Activated T-cell treated with anti-CD3 and anti-CD28 coated beads, Interleukin-2, amount 50 U/mL, for 4 hours (primary cell): Measurements from ENCODE around the gene SERINC1. TPM values are rescaled to one million over a fixed set of nuclear protein-coding genes. Genes with fewer than 3 reads are reported as not detected.
"Not testable (repeated sequence)": the region's sequence is repeated elsewhere in the genome, so short reads cannot be mapped to it uniquely, and the experiment has no call there.

ENCODE experiments used
- ATAC-seq, 2 donors: fragments of 200-7000 bp; cut with Tn5 transposase; one replicate each; pipeline ENCODE4 v1.10.0; 2021
- DNase-seq: peaks from one replicate; pipeline ENCODE4 v3.0.0-alpha.2; 2020
- H3K27me3 Mint-ChIP-seq: one replicate; pipeline ENCODE4 v1.8.0; 2021; ENCODE audit warnings: low read depth, mixed read lengths
- H3K36me3 Mint-ChIP-seq: one replicate; pipeline ENCODE4 v1.8.0; 2022; ENCODE audit warnings: mixed read lengths; ENCODE audit not compliant: insufficient read depth
- H3K4me1 Mint-ChIP-seq: one replicate; pipeline ENCODE4 v1.8.0; 2021; ENCODE audit warnings: low read depth, mixed read lengths
- H3K4me3 Mint-ChIP-seq: one replicate; pipeline ENCODE4 v1.8.0; 2021; ENCODE audit warnings: mild to moderate bottlenecking, moderate library complexity, mixed read lengths
- H3K9me3 Mint-ChIP-seq: one replicate; pipeline ENCODE4 v1.8.0; 2021; ENCODE audit warnings: mixed read lengths
- total RNA-seq, 3 donors: library from RNA; stranded (reverse); gene quantifications; one replicate each; pipeline ENCODE4 v1.2.1, GENCODE V29; 2021

SERINC1 gene
- 10 to 100 TPM; 40.0 to 56.8 (median 46.7) TPM for total RNA-seq

DNA sequence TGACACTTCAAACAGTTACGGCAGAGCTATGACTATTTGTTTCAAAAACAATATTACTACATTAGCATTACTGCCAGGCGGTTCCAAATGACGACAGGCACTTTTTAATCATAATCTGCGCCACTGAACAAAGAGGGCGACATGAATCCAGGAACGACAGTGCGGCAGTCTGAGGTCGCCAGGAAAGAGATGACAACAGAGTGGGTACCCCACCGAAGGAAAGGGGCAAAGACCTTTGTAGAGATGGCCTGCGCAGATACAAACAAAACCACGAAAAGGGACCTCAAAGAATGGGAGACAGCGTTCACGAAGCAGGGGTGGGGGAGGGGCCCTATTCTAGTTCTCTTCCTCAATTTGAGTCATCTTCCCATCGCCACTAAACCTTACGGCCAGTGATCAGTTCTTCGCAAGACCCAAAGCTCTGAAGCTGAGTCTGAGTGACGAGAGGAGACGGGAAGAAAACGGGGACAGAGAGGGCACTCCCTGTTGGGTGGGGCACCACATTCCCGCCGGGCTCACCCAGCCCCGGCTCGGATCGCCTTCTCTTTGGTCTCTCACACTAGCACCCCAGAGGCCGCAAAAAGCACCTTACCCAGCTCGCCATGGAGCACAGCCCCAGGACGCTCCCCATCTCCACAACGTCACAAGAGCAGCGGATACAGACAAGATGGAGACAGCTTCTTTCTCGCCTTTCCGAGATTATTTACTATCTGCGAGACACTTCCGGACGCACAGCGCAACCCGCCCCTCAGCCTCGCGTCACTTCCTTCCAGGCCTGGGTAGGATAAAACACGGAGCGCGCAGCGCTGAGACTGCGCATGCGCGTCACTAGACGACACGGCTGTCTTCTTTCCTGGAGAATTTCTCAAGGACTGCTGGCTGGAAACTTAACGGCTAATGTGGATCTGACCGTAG, at the start of gene SERINC1:
TSS of gene SERINC1 (minus strand) at position 701 of the 915 bp plus-strand sequence. CDS start at position 631, 70 bp downstream.
- ATAC-seq (peak; percentile 95 to 96), DNase-seq (peak; percentile 88)
- Mint-ChIP-seq H3K4me3 (peak within 1 kb of the TSS; percentile 100), H3K27me3 (no peaks in the 10 kb centered on the region), H3K4me1 (peaks cover 41% of the 10 kb centered on the region), H3K36me3 (peaks cover 11% of the 10 kb centered on the region), H3K9me3 (no peaks in the 10 kb centered on the region)

- no peaks in the 10 kb centered on the region for H3K27me3 Mint-ChIP-seq
- ATAC-seq (no peak), DNase-seq (no peak)
- H3K36me3 Mint-ChIP-seq: no peaks in the 10 kb centered on the region
- H3K9me3 Mint-ChIP-seq: peaks cover 13% of the 10 kb centered on the region
- no peak overlapping the region for H3K4me3 Mint-ChIP-seq
- H3K4me1 Mint-ChIP-seq: no peaks in the 10 kb centered on the region
Observed at GRCh38 chr6:122511193-122511924, 39.8 kb upstream of the SERINC1 start.

DNA sequence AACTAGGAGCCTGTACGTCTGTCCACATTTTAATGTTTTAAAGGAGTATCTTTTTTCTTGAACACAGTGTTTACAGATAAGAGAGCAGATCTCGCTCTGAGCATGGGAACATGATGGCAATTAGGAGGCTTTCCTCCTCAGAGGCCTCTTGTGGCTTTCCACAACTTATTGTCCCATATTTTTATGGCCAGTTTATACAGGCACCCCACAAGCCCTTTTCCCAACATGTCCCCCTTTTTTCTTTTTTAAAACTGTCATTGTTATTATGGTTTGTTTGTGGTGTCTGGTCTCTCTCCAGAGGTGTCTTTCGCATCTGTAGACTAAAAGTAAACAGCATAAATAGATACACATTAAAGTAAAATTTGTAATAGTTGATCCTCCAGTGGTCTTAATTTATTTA, 33.6 kb upstream of the SERINC1 start:
- ATAC-seq, DNase-seq, H3K4me1 Mint-ChIP-seq, H3K27me3 Mint-ChIP-seq, H3K36me3 Mint-ChIP-seq, H3K4me3 Mint-ChIP-seq: not testable (repeated sequence)
- peaks cover 45% of the 10 kb centered on the region for H3K9me3 Mint-ChIP-seq

GRCh38 chr6:122501475-122501874, 29.9 kb upstream of the SERINC1 start:
- Mint-ChIP-seq H3K4me3 (no peak overlapping the region), H3K36me3 (peaks cover 4% of the 10 kb centered on the region), H3K27me3 (peaks cover 8% of the 10 kb centered on the region), H3K4me1 (no peaks in the 10 kb centered on the region), H3K9me3 (peaks cover 63% of the 10 kb centered on the region)
- ATAC-seq (no peak), DNase-seq (no peak)

GRCh38 chr6:122495612-122496011, 24.0 kb upstream of the SERINC1 start:
- Mint-ChIP-seq H3K4me3 (no peak overlapping the region), H3K27me3 (peaks cover 8% of the 10 kb centered on the region), H3K36me3 (peaks cover 4% of the 10 kb centered on the region), H3K4me1 (peaks cover 10% of the 10 kb centered on the region), H3K9me3 (peaks cover 41% of the 10 kb centered on the region)
- ATAC-seq (no peak), DNase-seq (no peak)

GRCh38 chr6:122494665-122495272, 23.2 kb upstream of the SERINC1 start:
- H3K9me3 Mint-ChIP-seq: peaks cover 36% of the 10 kb centered on the region
- ATAC-seq (no peak), DNase-seq (no peak)
- H3K36me3 Mint-ChIP-seq: peaks cover 3% of the 10 kb centered on the region
- H3K27me3 Mint-ChIP-seq: peaks cover 8% of the 10 kb centered on the region
- no peak overlapping the region for H3K4me3 Mint-ChIP-seq
- H3K4me1 Mint-ChIP-seq: peaks cover 10% of the 10 kb centered on the region

- peak; percentile 57 for DNase-seq
- H3K4me3 Mint-ChIP-seq: no peak overlapping the region
- H3K9me3 Mint-ChIP-seq: peaks cover 12% of the 10 kb centered on the region
- ATAC-seq: peak; percentile 99
- H3K36me3 Mint-ChIP-seq: no peaks in the 10 kb centered on the region
- peaks cover 10% of the 10 kb centered on the region for H3K4me1 Mint-ChIP-seq
- H3K27me3 Mint-ChIP-seq: no peaks in the 10 kb centered on the region
Observed at GRCh38 chr6:122491919-122492555, 20.4 kb upstream of the SERINC1 start.

- DNase-seq (no peak), ATAC-seq (no peak)
- Mint-ChIP-seq H3K27me3 (no peaks in the 10 kb centered on the region), H3K36me3 (no peaks in the 10 kb centered on the region), H3K4me1 (peaks cover 8% of the 10 kb centered on the region), H3K9me3 (no peaks in the 10 kb centered on the region), H3K4me3 (no peak overlapping the region)
Observed at GRCh38 chr6:122490607-122491006, 19.0 kb upstream of the SERINC1 start.

GRCh38 chr6:122484760-122485159, 13.2 kb upstream of the SERINC1 start:
- Mint-ChIP-seq H3K4me1 (no peaks in the 10 kb centered on the region), H3K4me3 (no peak overlapping the region), H3K27me3 (no peaks in the 10 kb centered on the region), H3K36me3 (no peaks in the 10 kb centered on the region), H3K9me3 (no peaks in the 10 kb centered on the region)
- no peak for DNase-seq
- no peak for ATAC-seq

- H3K27me3 Mint-ChIP-seq: no peaks in the 10 kb centered on the region
- H3K4me1 Mint-ChIP-seq: no peaks in the 10 kb centered on the region
- no peaks in the 10 kb centered on the region for H3K9me3 Mint-ChIP-seq
- no peak overlapping the region for H3K4me3 Mint-ChIP-seq
- DNase-seq (no peak), ATAC-seq (no peak)
- no peaks in the 10 kb centered on the region for H3K36me3 Mint-ChIP-seq
Observed at GRCh38 chr6:122482750-122483080, 11.1 kb upstream of the SERINC1 start.

DNA sequence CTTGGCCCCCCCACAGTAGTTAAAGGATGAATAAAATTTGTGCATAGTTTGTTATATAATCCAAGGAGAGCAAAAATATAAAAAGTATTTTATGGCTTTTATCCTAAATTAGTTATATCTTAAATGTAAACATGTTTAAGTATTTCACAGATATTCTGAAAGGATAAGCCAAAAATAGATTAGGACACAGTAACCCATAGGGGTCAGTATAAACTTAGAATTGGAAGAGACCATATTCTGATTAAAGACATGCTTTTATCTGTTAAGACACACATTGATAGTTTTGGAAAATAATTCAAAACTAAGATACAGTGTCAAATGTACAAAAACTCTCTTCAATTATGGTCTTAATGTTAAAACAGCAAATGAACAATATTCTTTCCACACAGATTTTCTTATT, 4.5 kb upstream of the SERINC1 start:
- DNase-seq (no peak), ATAC-seq (no peak)
- Mint-ChIP-seq H3K4me3 (no peak overlapping the region), H3K27me3 (no peaks in the 10 kb centered on the region), H3K36me3 (no peaks in the 10 kb centered on the region), H3K9me3 (no peaks in the 10 kb centered on the region), H3K4me1 (no peaks in the 10 kb centered on the region)

- H3K27me3 Mint-ChIP-seq: no peaks in the 10 kb centered on the region
- no peak for DNase-seq
- H3K36me3 Mint-ChIP-seq: peaks cover 7% of the 10 kb centered on the region
- peaks cover 35% of the 10 kb centered on the region for H3K4me1 Mint-ChIP-seq
- peak; percentile 16 to 26 for ATAC-seq
- no peaks in the 10 kb centered on the region for H3K9me3 Mint-ChIP-seq
- peak overlapping the region; percentile 100 for H3K4me3 Mint-ChIP-seq
Observed at GRCh38 chr6:122472022-122472340, 374 bp upstream of the SERINC1 start.

GRCh38 chr6:122461885-122462284, 9.7 kb downstream of the SERINC1 start:
- Mint-ChIP-seq H3K4me1 (peaks cover 90% of the 10 kb centered on the region), H3K27me3 (no peaks in the 10 kb centered on the region), H3K4me3 (no peak overlapping the region), H3K9me3 (no peaks in the 10 kb centered on the region), H3K36me3 (peaks cover 22% of the 10 kb centered on the region)
- no peak for ATAC-seq
- no peak for DNase-seq

DNA sequence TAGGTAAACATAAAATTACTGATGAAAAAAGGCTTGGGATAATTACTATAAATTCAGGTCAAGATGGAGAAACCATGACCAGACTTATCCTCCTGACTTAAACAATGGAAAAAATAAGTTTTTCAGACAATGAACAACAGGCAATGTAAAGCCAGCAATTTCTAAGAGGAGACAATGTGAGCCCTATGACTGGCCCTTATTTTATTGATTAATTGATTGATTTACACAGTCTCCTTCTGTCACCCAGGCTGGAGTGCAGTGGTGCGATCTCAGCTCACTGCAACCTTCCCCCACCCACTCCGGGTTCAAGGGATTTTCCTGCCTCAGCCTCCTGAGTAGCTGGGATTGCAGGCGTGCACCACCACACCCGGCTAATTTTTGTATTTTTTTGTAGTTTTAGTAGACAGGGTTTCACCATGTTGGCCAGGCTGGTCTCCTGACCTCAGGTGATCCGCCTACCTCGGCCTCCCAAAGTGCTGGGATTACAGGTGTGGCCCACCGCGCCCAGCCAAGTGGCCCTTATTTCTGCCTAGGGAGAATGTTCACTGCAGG, 11.7 kb downstream of the SERINC1 start:
- peak overlapping the region; percentile 8 for H3K4me3 Mint-ChIP-seq
- not testable (repeated sequence) for DNase-seq, H3K9me3 Mint-ChIP-seq, ATAC-seq, H3K27me3 Mint-ChIP-seq
- H3K36me3 Mint-ChIP-seq: peaks cover 26% of the 10 kb centered on the region
- H3K4me1 Mint-ChIP-seq: peaks cover 83% of the 10 kb centered on the region
